GM11168 (cell line): ENCODE measurements around the gene MGAT4A.
"Not testable (repeated sequence)": the region's sequence is repeated elsewhere in the genome, so short reads cannot be mapped to it uniquely, and the experiment has no call there.

Source experiments
- in situ Hi-C: fragments of 300-500 bp; cut with MboI; formaldehyde crosslinking; loops from one replicate; pipeline ENCODE4 v1.12.0; 2022; ENCODE audit warnings: low sequenced_read_pairs; ENCODE audit not compliant: unreplicated experiment

The MGAT4A gene

GRCh38 chr2:98669675-98670074, 61.3 kb downstream of the MGAT4A start:
- in situ Hi-C loops, result loop anchor here (10.0 kb wide), 1 partner anchor 395 kb away; no protein-coding TSS in a partner anchor

GRCh38 chr2:98665677-98666076, 65.3 kb downstream of the MGAT4A start:
- in situ Hi-C loops, result loop anchor here (10.0 kb wide), 1 partner anchor 399 kb away; no protein-coding TSS in a partner anchor

DNA sequence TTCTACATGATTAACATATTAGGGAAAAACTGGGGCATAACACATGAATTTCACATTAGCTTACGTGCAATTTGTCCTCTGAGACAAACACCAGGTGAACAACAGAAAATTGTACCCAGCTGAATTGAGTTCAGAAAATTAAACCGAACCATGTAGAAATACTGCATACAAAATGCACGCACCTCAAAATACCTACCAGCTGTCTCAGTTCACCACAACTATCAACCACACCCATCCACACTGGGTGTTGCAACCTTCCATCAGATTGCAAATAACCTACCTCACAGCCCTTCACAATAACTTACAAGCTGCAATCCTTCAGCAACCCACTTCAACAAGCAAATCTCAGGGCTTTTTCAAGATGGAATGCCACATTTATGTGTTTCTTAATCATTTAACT, 66.6 kb downstream of the MGAT4A start:
- in situ Hi-C loops, result loop anchor here (10.0 kb wide), 1 partner anchor 400 kb away; no protein-coding TSS in a partner anchor

DNA sequence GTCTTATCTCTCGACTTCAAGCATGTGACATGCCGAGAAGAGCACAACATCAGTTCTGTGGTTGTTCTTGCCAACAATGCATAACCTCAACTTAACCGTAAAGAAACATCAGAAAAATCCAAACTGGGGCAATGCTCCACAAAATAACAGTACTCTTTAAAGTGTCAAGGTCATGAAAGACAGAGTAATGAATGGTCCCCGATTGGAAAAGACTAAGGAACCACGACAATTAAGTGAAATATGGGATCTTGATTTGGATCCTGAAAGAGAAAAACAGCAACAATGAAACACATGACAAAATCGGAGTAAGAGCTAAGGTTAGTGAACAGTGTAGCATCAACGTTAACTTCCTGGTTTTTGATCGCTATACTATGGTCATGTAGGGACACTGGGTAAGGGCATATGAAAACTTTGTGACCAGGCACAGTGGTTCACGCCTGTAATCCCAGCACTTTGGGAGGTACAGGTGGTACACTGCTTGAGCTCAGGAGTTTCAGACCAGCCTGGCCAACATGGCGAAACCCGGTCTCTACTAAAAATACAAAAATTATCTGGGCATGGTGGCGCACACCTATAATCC, 67.3 kb downstream of the MGAT4A start:
- in situ Hi-C loops, result loop anchor here (10.0 kb wide), 1 partner anchor 401 kb away; no protein-coding TSS in a partner anchor

DNA sequence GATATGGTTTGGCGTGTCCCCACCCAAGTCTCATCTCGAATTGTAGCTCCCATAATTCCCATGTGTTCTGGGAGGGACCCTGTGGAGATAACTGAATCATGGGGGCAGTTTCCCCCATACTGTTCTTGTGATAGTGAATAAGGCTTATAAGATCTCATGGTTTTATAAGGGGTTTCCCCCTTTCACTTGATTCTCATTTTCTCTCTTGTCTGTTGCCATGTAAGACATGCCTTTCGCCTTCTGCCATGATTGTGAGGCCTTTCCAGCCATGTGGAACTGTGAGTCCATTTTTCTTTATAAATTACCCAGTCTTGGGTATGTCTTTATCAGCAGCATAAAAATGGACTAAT, 71.5 kb downstream of the MGAT4A start:
- in situ Hi-C loops, result not testable (repeated sequence)

- in situ Hi-C loops, result no loop called here
Measured at GRCh38 chr2:98658816-98659490, 72.0 kb downstream of the MGAT4A start.

DNA sequence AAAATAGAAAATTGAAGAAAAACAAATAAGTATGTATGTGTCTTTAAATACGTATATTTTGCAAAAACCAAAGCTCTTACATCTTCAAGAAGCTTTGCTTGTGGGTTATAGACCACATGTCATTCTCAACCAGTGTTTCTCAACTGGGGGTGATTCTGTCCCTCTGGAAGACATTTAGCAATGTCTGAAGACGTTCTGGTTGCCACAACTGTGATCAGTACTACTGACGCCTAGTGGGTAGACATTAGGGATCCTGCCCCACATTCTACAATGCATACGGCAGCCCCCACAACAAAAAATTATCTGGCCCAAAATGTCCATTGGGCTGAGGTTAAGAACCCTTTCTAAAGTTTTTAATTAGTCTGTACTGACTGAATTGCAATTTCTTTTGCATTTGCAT, 74.1 kb downstream of the MGAT4A start:
- in situ Hi-C loops, result no loop called here

GRCh38 chr2:98654699-98655495, 76.0 kb downstream of the MGAT4A start:
- in situ Hi-C loops, result no loop called here

GRCh38 chr2:98650998-98651397, 79.9 kb downstream of the MGAT4A start:
- in situ Hi-C loops, result no loop called here

GRCh38 chr2:98649992-98650375, 80.9 kb downstream of the MGAT4A start:
- in situ Hi-C loops, result loop anchor here (5.0 kb wide), 1 partner anchor 187 kb away; no protein-coding TSS in a partner anchor

- in situ Hi-C loops, result loop anchor here (5.0 kb wide), 1 partner anchor 188 kb away; no protein-coding TSS in a partner anchor
Measured at GRCh38 chr2:98649135-98649991, 81.6 kb downstream of the MGAT4A start.

GRCh38 chr2:98648451-98648850, 82.5 kb downstream of the MGAT4A start:
- in situ Hi-C loops, result loop anchor here (5.0 kb wide), 1 partner anchor 189 kb away; no protein-coding TSS in a partner anchor

- in situ Hi-C loops, result loop anchor here (5.0 kb wide), 1 partner anchor 190 kb away; no protein-coding TSS in a partner anchor
Measured at GRCh38 chr2:98647636-98648035, 83.3 kb downstream of the MGAT4A start.

DNA sequence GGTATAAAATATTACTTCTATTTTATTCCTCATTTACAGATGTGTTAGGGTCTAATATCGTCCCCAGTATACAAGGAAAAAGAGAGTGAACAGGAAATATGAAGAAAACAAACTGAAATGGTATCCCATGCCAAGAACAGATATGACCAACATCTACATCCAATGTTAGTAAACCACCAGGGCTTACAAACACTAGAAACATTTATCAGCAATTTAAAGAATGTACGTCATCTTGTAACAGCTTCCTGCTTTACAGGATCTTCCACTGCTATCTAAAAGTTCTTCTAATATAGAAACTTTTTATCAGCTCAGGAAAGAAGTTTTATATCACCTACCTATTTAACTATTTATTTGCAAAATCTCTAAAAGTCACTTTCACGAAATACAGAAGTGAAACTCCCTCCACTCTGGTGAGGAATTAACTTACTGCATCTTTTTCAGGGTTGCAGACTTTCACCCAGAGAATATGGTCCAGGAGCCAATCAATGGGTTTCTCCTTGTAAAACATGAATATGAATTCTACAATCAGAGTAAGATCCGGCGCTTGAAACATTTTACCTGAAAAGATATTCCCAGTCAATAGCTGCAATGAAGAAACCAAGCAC, 87.3 kb downstream of the MGAT4A start:
- in situ Hi-C loops, result no loop called here

DNA sequence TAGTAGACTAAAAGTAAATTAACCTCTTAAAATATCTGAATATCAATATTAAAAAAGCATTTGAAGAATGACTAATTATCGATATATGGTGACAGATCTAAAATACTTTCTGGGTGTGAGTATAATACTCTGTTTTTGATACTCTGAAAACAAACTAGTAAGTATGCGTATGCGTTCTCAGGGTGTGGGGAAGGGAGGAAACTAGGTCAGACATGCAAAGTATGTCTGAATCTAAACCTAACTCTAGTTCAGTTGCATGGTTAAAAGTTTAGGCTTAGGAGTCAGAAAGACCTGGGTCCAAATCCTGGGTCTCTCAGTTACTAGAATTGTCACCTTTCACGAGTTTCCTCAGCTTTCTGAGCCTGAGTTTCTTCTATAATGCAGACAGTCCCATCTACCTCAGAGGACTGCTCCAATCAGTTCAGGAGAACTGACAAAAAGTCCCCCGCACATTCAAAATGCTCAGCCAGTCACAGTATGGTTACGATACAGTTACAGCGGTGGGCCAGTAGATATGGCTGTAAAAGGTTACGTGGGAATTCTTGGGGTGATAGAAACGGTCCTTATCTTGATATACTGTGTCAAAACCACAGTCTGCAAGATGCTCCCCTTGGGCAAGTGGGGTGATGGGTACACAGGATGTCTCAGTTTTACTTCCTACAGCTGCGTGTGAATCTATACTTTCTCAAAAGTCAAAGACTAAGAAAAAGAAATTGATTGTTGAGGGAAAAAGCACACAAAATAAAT, 93.4 kb downstream of the MGAT4A start:
- in situ Hi-C loops, result no loop called here

DNA sequence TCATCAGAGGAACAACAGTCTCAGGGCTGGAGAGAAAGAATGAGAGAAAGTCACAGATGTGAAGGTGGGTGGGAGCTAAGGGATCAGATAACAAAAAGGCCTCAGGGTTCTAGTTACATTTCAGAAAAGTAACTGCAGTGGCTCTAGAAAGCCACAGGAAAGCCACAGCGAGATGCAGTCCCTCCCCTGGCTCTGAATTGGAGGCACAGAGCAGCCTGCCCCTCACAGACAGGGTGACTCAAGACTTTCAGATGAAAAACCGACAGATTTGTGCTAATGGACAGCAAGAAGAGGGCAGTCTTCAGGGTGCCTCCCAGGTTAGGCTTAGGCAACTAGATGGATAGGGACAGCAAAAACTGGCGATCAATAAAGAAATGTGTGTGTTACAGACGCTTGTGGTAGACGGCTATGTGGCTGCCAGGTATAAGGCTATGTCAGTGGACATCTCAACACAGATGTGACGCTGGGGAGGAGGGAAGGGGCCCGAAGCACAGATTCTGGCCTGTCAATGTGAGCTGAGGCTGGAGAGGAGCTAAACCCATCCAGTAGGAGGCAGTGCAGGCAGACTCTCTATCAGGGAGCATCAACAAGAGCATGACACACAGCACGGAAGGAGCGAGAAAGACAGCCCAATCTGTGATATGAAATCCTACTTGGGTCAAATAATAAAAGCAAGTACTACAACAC, 96.4 kb downstream of the MGAT4A start:
- in situ Hi-C loops, result no loop called here

DNA sequence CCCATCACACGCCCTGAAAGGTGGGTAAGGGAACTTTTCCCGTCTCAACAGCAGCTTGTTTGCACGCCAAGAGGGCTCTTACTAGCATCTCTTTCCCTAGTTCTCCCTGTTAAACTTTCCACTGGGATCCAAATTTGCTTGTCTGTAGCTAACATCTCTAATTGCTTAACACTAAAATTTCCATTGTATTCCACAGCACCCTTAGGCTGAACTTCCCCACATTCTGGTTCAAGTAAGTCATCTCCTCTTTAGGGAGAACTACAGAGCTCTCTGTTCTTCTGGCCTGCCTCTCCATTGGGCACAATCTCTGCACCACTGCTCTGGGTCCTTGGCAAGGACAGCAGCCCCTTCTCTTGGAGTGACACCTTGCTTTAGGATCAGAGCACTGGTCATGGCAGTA, 98.6 kb downstream of the MGAT4A start:
- in situ Hi-C loops, result no loop called here

DNA sequence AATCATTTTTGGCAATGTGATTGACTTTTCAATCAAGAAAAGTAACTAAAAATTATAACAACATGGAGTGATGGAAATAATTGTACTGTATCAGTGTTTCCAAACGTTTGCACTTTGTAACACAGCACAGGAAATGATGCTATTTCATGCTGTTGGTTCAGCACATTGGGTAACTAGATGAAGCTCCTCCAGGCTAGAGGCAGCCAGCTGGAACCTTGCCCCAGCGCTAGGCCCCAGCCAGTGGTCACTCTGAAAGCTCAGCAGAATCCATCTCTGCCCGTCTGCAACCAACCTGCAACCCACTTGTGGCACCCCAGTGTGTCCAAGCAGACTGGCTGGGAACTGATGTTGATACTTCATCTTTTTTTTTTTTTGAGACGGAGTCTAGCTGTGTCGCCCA, 107.3 kb downstream of the MGAT4A start:
- in situ Hi-C loops, result no loop called here
